Vagina (tissue), 2 donors: ENCODE results near the gene ANO8. TPM values are rescaled to one million over a fixed set of nuclear protein-coding genes. Genes with fewer than 3 reads are reported as not detected.

ENCODE experiments used
- DNase-seq, 2 donors: peaks; one replicate each; pipeline ENCODE4 v3.0.0-alpha.2; 2017; ENCODE audit errors: extremely low spot score in 2 of 2
- H3K27ac ChIP-seq: fragments of 200-600 bp; sonication (generic); one replicate; pipeline ENCODE4 v1.5.1; 2019
- H3K27me3 ChIP-seq: fragments of 200-600 bp; sonication (generic); one replicate; pipeline ENCODE4 v1.5.1; 2019
- H3K36me3 ChIP-seq, 2 donors: fragments of 200-600 bp; sonication (generic); one replicate each; pipeline ENCODE4 v1.5.1; 2017 to 2019
- H3K4me1 ChIP-seq: fragments of 200-600 bp; sonication (generic); one replicate; pipeline ENCODE4 v1.5.1; 2019
- H3K4me3 ChIP-seq, 2 donors: fragments of 200-600 bp; sonication (generic); 1 replicate in 1 of 2; 2 replicates in 1 of 2; pipeline ENCODE4 v1.5.1; 2016 to 2019
- H3K9me3 ChIP-seq: fragments of 200-600 bp; sonication (generic); one replicate; pipeline ENCODE4 v1.5.1; 2019
- POLR2A ChIP-seq, 2 donors: fragments of 450-650 bp; IDR thresholded peaks; one replicate each; pipeline ENCODE4 v1.6.1; 2017; ENCODE audit warnings: antibody characterized with exemption in 2 of 2, mild to moderate bottlenecking in 2 of 2, moderate library complexity in 2 of 2
- POLR2AphosphoS5 ChIP-seq, 2 donors: sonication (generic); formaldehyde crosslinking; IDR thresholded peaks; one replicate each; pipeline ENCODE4 v1.9.0; 2017; ENCODE audit warnings: antibody characterized with exemption in 2 of 2, mild to moderate bottlenecking in 2 of 2, low read depth in 1 of 2; ENCODE audit not compliant: insufficient read depth in 1 of 2
- intact Hi-C: fragments of 100-400 bp; cut with DNase I; formaldehyde crosslinking; loops from one replicate; pipeline ENCODE4 v1.15.1; 2023
- total RNA-seq: library from RNA; depleted of rRNA; stranded (reverse); fragments of >200 nt; gene quantifications from one replicate; pipeline ENCODE4 v1.2.3, GENCODE V29; 2016
- TF ChIP-seq, protein P1 (sequence below), 3 experiments: fragments of 450-650 bp in 2 of 3; fragments of 200-600 bp in 1 of 3; sonication (generic) in 1 of 3; IDR thresholded peaks; one replicate each; pipeline ENCODE4 v1.5.1; 2017 to 2019; ENCODE audit warnings: antibody characterized with exemption in 3 of 3, mild to moderate bottlenecking in 2 of 3, moderate library complexity in 2 of 3

ANO8 gene
- total RNA-seq, 1 donor from 2014 or later = 10.3 TPM

GRCh38 chr19:17311455-17312188 lies 23.0 kb downstream of the ANO8 start:
- Histone ChIP-seq H3K36me3 (peaks cover 0 to 29% of the 10 kb centered on the region in 2 donors), H3K4me3 (no peak overlapping the region), H3K9me3 (no peaks in the 10 kb centered on the region), H3K27me3 (no peaks in the 10 kb centered on the region), H3K27ac (no peak overlapping the region), H3K4me1 (peaks cover 45% of the 10 kb centered on the region)
- DNase-seq = no peak
- intact Hi-C loops = no loop called here
- TF ChIP-seq, protein P1, sequence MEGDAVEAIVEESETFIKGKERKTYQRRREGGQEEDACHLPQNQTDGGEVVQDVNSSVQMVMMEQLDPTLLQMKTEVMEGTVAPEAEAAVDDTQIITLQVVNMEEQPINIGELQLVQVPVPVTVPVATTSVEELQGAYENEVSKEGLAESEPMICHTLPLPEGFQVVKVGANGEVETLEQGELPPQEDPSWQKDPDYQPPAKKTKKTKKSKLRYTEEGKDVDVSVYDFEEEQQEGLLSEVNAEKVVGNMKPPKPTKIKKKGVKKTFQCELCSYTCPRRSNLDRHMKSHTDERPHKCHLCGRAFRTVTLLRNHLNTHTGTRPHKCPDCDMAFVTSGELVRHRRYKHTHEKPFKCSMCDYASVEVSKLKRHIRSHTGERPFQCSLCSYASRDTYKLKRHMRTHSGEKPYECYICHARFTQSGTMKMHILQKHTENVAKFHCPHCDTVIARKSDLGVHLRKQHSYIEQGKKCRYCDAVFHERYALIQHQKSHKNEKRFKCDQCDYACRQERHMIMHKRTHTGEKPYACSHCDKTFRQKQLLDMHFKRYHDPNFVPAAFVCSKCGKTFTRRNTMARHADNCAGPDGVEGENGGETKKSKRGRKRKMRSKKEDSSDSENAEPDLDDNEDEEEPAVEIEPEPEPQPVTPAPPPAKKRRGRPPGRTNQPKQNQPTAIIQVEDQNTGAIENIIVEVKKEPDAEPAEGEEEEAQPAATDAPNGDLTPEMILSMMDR (IDR thresholded peaks at IDR 0.05) = no peak

- Histone ChIP-seq H3K27me3 (no peaks in the 10 kb centered on the region), H3K27ac (peak overlapping the region; percentile 74), H3K36me3 (peaks cover 0 to 17% of the 10 kb centered on the region in 2 donors), H3K4me3 (peak overlapping the region; percentile 86 to 88), H3K9me3 (no peaks in the 10 kb centered on the region), H3K4me1 (peaks cover 54% of the 10 kb centered on the region)
- intact Hi-C loops = no loop called here
- DNase-seq = no peak
- TF ChIP-seq POLR2AphosphoS5 (IDR thresholded peaks at IDR 0.05; ENCODE audit: insufficient read depth in 1 of 2, low read depth in 1 of 2) (no peak), POLR2A (IDR thresholded peaks at IDR 0.05) (no peak)
- TF ChIP-seq, protein P1 (IDR thresholded peaks at IDR 0.05) = no peak
Observed at GRCh38 chr19:17309965-17310461, 24.6 kb downstream of the ANO8 start.

DNA sequence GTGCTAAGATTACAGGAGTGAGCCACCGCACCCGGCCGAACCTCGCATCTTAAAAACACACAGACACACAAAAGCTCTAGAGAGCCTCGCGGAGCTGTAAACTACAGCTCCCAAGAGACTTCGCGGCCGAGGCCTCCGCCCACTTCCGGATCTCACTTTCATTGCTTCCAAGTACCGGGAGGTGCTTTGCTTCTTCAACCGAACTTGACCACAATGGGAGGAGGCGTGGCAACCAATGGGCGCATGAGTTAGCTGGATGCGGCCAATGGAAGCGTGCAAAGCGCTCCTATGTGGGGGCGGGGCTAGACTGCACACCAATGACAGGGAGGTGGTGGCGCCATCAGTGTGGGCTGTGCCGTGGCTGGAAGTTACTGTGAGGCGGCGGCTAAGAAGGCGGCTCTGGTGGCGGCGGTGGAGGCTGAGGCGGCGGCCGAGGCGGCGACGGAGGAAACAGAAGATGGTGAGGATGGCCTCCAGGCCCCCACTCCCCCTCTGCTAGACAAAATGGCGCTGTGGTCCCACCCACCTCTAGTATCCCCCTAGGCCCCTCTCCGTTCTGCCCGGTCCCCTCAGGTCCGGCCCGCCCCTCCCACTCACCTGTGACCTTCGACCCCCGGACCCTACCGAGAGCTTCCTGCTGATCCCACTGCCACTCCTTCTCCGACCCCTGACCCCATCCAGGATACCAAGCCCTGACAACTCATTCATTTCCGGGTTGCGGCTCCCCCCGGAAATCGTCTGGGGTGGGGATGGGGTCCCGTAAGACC lies 25.3 kb downstream of the ANO8 start, which contains the start of gene DDA1:
TSS of gene DDA1 (plus strand) at position 366 of the 767 bp plus-strand sequence. CDS start at position 458, 92 bp downstream.
- no peaks in the 10 kb centered on the region for H3K9me3 ChIP-seq
- intact Hi-C loops = no loop called here
- no peaks in the 10 kb centered on the region for H3K27me3 ChIP-seq
- TF ChIP-seq POLR2AphosphoS5 (IDR thresholded peaks at IDR 0.05; ENCODE audit: insufficient read depth in 1 of 2, low read depth in 1 of 2) (peak; percentile 80 to 98), POLR2A (IDR thresholded peaks at IDR 0.05) (peak in 1 of 2 donors; percentile 17)
- TF ChIP-seq, protein P1 (IDR thresholded peaks at IDR 0.05) = no peak
- peaks cover 61% of the 10 kb centered on the region for H3K4me1 ChIP-seq
- H3K27ac ChIP-seq = peak within 1 kb of the TSS; percentile 74
- H3K36me3 ChIP-seq = peaks cover 0 to 12% of the 10 kb centered on the region in 2 donors
- peak; percentile 98 to 99 for DNase-seq
- H3K4me3 ChIP-seq = peak within 1 kb of the TSS; percentile 86 to 88

GRCh38 chr19:17307876-17308377 lies 26.7 kb downstream of the ANO8 start:
- no peak for DNase-seq

More at GRCh38 chr19:17307876-17308377, 26.7 kb downstream of the ANO8 start:
- intact Hi-C loops = no loop called here
- no peaks in the 10 kb centered on the region for H3K9me3 ChIP-seq
- H3K27ac ChIP-seq = no peak overlapping the region
- peaks cover 74% of the 10 kb centered on the region for H3K4me1 ChIP-seq
- no peak overlapping the region for H3K4me3 ChIP-seq
- no peaks in the 10 kb centered on the region for H3K27me3 ChIP-seq
- TF ChIP-seq, protein P1 (IDR thresholded peaks at IDR 0.05) = no peak
- no peak for TF ChIP-seq POLR2A (IDR thresholded peaks at IDR 0.05)
- no peak for TF ChIP-seq POLR2AphosphoS5 (IDR thresholded peaks at IDR 0.05; ENCODE audit: insufficient read depth in 1 of 2, low read depth in 1 of 2)
- H3K36me3 ChIP-seq = peaks cover 0 to 5% of the 10 kb centered on the region in 2 donors
